PC-3 (cell line): ENCODE measurements around the gene APPBP2.

Source experiments
- EZH2 ChIP-seq: fragments of 300-600 bp; sonication (generic); IDR thresholded peaks from one replicate; pipeline ENCODE4 v1.6.1; 2017; ENCODE audit warnings: antibody characterized with exemption, mild to moderate bottlenecking, low read length; ENCODE audit not compliant: unreplicated experiment
- TF ChIP-seq, protein P1 (sequence below): fragments of 300-600 bp; sonication (generic); conservative IDR thresholded peaks from 2 replicates; pipeline ENCODE4 v1.5.1; 2017; ENCODE audit warnings: antibody characterized with exemption, low read depth, mild to moderate bottlenecking, low read length

GRCh38 chr17:60493847-60494321, 32.2 kb downstream of the APPBP2 start:
- TF ChIP-seq, protein P1, sequence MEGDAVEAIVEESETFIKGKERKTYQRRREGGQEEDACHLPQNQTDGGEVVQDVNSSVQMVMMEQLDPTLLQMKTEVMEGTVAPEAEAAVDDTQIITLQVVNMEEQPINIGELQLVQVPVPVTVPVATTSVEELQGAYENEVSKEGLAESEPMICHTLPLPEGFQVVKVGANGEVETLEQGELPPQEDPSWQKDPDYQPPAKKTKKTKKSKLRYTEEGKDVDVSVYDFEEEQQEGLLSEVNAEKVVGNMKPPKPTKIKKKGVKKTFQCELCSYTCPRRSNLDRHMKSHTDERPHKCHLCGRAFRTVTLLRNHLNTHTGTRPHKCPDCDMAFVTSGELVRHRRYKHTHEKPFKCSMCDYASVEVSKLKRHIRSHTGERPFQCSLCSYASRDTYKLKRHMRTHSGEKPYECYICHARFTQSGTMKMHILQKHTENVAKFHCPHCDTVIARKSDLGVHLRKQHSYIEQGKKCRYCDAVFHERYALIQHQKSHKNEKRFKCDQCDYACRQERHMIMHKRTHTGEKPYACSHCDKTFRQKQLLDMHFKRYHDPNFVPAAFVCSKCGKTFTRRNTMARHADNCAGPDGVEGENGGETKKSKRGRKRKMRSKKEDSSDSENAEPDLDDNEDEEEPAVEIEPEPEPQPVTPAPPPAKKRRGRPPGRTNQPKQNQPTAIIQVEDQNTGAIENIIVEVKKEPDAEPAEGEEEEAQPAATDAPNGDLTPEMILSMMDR = no peak
- no peak for TF ChIP-seq EZH2
